ENCODE measurements around the gene VAMP1.
"Not testable (repeated sequence)": the region's sequence is repeated elsewhere in the genome, so short reads cannot be mapped to it uniquely, and the experiment has no call there.

The VAMP1 gene

GRCh38 chr12:6450091-6450868 is 20.2 kb downstream of the VAMP1 start:
- no peak for DNase-seq

- no peak for DNase-seq
Observed at GRCh38 chr12:6444704-6445688, 25.5 kb downstream of the VAMP1 start, which contains the start of gene CD27. Gene CD27 (plus strand): TSS chr12:6444955. CDS start chr12:6445096, 141 bp downstream.

DNA sequence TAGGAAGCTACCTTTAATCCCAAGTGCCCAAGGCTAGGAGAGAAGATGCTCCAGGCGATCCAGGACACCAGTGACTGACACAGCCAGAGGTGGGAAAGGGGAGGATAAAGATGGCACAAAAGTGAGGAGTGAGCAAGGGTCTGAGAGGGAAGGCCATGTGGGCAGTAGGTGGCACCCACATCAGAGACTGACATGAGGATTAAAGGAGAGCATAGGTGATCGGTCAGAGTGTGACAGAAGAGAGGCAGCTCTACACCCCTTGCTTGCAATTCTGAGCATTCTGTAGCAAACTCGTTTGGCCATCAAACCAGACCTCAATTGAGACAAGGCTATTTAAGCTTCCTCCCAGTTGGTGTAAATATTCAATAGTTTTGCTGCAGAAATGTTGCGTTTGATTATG is 26.4 kb downstream of the VAMP1 start:
- DNase-seq = no peak

GRCh38 chr12:6443361-6443983 is 27.0 kb downstream of the VAMP1 start:
- no peak for DNase-seq

DNA sequence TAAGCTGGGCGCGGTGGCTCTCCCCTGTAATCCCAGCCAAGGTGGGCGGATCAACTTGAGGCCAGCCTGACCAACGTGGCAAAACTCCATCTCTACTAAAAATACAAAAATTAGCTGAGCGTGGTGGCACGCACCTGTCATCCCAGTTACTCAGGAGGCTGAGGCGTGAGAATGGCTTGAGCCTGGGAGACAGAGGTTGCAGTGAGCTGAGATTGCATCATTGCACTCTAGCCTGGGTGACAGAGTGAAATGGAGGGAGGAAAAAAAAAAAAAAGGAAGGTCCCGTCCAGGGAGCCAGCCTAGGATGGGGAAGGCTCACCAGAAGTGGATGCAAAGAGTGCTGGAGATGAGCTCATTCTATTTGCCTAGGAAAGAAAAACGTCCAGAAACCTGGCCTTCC is 27.6 kb downstream of the VAMP1 start:
- no peak for DNase-seq

- DNase-seq = no peak
Observed at GRCh38 chr12:6440391-6440790, 30.1 kb downstream of the VAMP1 start.

DNA sequence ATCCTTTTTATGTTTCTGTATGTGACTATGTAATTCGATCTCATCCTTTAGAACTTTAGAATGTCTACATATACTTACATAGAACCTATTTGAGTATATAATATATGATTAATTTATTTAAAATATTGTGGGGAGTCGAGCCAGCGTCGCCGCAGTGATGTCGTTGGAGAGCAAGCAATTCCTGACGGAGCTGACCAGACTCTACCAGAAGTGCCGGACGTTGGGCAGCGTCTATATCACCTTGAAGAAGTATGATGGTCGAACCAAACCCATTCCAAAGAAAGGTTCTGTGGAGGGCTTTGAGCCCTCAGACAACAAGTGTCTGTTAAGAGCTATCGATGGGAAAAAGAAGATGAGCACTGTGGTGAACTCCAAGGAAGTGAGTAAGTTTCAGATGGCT is 32.1 kb downstream of the VAMP1 start:
- DNase-seq = no peak

DNA sequence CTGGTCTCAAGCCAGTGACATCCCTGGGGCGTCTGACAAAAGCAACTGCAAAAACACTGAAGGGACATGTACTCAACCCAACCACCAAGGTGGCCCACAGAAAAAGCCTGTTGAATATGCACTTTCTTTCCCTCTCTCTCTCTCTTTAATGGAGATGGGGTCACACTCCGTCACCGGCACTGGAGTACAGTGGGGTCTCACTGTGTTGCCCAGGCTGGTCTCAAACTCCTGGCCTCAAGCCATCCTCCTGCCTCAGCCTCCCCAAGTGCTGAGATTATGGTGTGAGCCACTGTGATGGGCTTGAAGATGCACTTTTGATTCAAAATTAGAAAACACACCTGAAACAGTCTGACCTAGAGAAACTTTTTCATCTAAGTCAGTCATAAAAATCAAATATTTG is 32.9 kb downstream of the VAMP1 start:
- no peak for DNase-seq

- DNase-seq = no peak
Observed at GRCh38 chr12:6435961-6436715, 34.3 kb downstream of the VAMP1 start.

- no peak for DNase-seq
Observed at GRCh38 chr12:6434205-6435140, 36.0 kb downstream of the VAMP1 start.

- DNase-seq = no peak
Observed at GRCh38 chr12:6432991-6433390, 37.5 kb downstream of the VAMP1 start.

- DNase-seq = peak; percentile 50 to 58
Observed at GRCh38 chr12:6430124-6430989, 40.1 kb downstream of the VAMP1 start.

GRCh38 chr12:6428326-6428725 is 42.2 kb downstream of the VAMP1 start:
- DNase-seq = no peak

DNA sequence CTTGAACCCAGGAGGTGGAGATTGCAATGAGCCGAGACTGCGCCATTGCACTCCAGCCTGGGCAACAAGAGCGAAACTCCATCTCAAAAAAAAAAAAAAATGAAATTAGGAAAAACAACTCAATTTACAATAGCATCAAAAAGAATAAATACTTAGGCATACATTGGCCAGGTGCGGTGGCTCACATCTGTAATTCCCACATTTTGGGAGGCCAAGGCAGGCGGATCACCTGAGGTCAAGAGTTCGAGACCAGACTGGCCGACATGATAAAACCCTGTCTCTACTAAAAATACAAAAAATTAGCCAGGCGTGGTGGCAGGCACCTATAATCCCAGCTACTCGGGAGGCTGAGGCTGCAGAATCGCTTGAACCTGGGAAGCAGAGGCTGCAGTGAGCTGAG is 42.7 kb downstream of the VAMP1 start:
- not testable (repeated sequence) for DNase-seq

DNA sequence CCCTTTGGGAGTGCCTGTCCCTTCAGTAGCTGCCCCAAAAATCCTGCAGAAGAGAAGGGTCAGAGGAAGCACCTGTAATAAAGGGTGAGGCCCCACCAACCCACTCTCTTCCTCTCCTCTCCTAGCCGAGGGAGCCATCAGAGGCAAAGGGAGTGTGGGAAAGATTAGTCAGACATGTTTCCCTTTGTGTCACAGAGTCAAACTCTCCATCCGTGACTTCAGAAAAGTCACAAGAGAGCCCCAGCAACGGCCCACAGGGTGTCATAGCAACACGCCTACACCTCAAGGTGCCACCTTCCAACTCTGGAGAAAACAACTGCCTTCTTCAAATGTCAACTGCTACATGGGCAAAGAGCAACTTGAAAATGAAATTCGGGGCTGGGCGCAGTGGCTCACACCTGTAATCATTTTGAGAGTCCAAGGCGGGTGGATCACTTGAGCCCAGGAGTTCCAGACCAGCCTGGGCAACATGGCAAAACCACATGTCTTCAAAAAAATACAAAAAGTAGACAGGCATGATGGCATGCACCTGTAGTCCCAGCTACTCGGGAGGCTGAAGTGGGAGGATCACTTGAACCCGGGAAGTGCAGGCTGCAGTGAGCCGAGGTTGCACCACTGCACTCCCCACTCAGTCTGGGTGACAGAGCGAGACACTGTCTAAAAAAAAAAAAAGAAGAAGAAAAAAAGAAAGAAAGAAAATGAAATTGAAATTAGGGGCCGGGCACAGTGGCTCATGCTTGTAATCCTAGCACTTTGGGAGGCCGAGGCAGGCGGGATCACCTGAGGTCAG is 43.4 kb downstream of the VAMP1 start:
- peak; percentile 91 to 94 for DNase-seq

DNA sequence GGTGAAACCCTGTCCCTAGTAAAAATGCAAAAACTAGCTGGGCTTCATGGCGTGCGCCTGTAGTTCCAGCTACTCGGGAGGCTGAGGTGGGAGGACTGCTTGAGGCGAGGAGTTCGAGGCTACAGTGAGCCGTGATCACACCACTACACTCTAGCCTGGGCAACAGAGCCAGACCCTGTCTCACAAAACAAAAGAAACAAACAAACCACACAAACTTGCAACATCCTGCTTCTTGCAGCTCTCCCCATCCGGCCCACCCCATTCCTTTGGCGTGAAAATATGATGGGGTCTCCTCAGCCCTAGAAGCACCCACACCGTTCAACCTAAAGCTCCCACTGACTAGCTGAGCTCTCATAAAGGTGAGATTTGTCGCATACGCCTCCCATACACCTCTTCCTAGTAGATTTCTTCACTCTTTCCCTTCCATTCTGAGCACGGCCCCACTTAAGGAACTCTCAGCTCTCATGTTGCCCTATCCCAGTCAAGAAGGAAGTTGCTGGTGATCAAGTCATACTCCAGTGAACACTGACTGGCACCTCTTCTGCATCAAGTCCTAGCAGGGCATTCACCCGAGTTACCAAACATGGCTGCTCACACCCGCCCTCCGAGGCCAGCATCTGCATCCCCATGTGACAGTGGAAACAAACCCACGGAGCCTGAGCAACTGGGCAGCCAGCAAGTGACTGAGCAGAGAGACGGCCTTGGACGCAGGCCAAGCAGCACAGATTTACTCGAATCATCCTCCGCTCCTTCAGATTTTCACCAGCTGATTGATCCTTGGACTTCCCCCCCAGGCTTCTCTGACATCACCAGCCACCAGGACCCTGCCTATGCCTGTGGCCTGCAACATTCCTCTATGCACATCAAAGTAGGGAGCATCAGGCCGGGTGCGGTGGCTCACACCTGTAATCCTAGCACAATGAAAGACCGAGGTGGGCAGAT is 44.6 kb downstream of the VAMP1 start:
- DNase-seq = no peak

- DNase-seq = no peak
Observed at GRCh38 chr12:6424866-6425265, 45.6 kb downstream of the VAMP1 start.

DNA sequence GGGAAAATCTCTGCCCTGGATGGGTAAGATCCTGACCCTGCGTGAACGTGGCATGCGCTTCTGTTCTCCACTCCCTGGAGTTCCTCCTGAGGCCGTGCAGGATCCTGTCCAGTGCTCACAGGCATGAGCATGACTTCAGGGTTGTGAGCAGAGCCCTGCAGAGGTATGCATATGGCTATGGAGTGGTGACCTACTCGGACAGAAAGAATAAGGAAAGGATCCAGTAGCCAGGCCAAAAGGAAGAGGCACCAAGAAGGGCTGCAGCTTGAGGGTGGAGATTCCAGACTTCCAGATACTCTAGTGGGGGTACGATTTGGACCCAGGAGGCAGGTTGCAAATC is 46.5 kb downstream of the VAMP1 start:
- DNase-seq = no peak
